Loucy (cell line): ENCODE results near the gene CYLD.

Source experiments
- H2AFZ ChIP-seq: fragments of 200-600 bp; sonication (generic); 2 replicates; pipeline ENCODE4 v1.6.0; 2016; ENCODE audit warnings: antibody characterized with exemption, mild to moderate bottlenecking, low read length, moderate library complexity
- H3F3A ChIP-seq: fragments of 200-600 bp; 2 replicates; pipeline ENCODE4 v1.6.0; 2016; ENCODE audit warnings: antibody characterized with exemption, low read depth, mild to moderate bottlenecking
- H3K27me3 ChIP-seq: fragments of 200-600 bp; sonication (generic); 2 replicates; pipeline ENCODE4 v1.6.1; 2014; ENCODE audit warnings: low read length, mild to moderate bottlenecking; ENCODE audit not compliant: insufficient read depth, poor library complexity, severe bottlenecking
- H3K36me3 ChIP-seq: fragments of 200-600 bp; sonication (generic); 2 replicates; pipeline ENCODE4 v1.6.1; 2016; ENCODE audit warnings: low read length; ENCODE audit not compliant: insufficient read depth
- H3K4me1 ChIP-seq: fragments of 200-600 bp; sonication (generic); 2 replicates; pipeline ENCODE4 v1.5.1; 2014; ENCODE audit warnings: low read length, mild to moderate bottlenecking; ENCODE audit not compliant: insufficient read depth, poor library complexity, severe bottlenecking
- H3K4me2 ChIP-seq: fragments of 200-600 bp; sonication (generic); 2 replicates; pipeline ENCODE4 v1.6.0; 2014; ENCODE audit warnings: antibody characterized with exemption, low read length, low read depth, mild to moderate bottlenecking; ENCODE audit not compliant: poor library complexity, severe bottlenecking
- H3K4me3 ChIP-seq: fragments of 200-600 bp; sonication (generic); 2 replicates; pipeline ENCODE4 v1.5.1; 2014; ENCODE audit warnings: low read length, mild to moderate bottlenecking, mixed read lengths; ENCODE audit not compliant: poor library complexity, severe bottlenecking
- H3K79me2 ChIP-seq: fragments of 200-600 bp; sonication (generic); 2 replicates; pipeline ENCODE4 v1.6.1; 2014; ENCODE audit warnings: low read length; ENCODE audit not compliant: insufficient read depth
- H3K9ac ChIP-seq: fragments of 200-600 bp; sonication (generic); 2 replicates; pipeline ENCODE4 v1.6.0; 2014; ENCODE audit warnings: mild to moderate bottlenecking, low read depth, low read length, moderate library complexity; ENCODE audit not compliant: poor library complexity, severe bottlenecking
- H3K9me2 ChIP-seq: fragments of 200-600 bp; sonication (generic); replicated peaks from 2 replicates; pipeline ENCODE4 v1.6.1; 2016; ENCODE audit warnings: low read depth, low read length, mixed read lengths
- H3K9me3 ChIP-seq: fragments of 200-600 bp; sonication (generic); 2 replicates; pipeline ENCODE4 v1.6.1; 2014; ENCODE audit warnings: mild to moderate bottlenecking, antibody characterized with exemption, low read length, low read depth; ENCODE audit not compliant: insufficient read depth
- H4K20me1 ChIP-seq: fragments of 200-600 bp; sonication (generic); 2 replicates; pipeline ENCODE4 v1.6.0; 2014; ENCODE audit warnings: antibody characterized with exemption, low read length, mild to moderate bottlenecking; ENCODE audit not compliant: insufficient read depth, poor library complexity, severe bottlenecking
- EZH2phosphoT487 ChIP-seq: fragments of 200-600 bp; IDR thresholded peaks from 2 replicates; pipeline ENCODE4 v1.6.1; 2018; ENCODE audit warnings: antibody characterized with exemption, mild to moderate bottlenecking, moderate library complexity, borderline replicate concordance
- TF ChIP-seq, protein P1 (sequence below): fragments of 200-600 bp; sonication (generic); conservative IDR thresholded peaks from 2 replicates; pipeline ENCODE4 v1.5.1; 2014; ENCODE audit warnings: mild to moderate bottlenecking, antibody characterized with exemption, low read length

Gene CYLD

GRCh38 chr16:50774405-50774804, 32.5 kb downstream of the CYLD start:
- Histone ChIP-seq H3K36me3 (peaks cover 32% of the 10 kb centered on the region), H3K79me2 (peaks cover 26% of the 10 kb centered on the region), H3F3A (no peaks in the 10 kb centered on the region), H3K4me3 (no peak overlapping the region), H3K9ac (no peak overlapping the region), H3K4me2 (no peak overlapping the region), H3K4me1 (no peaks in the 10 kb centered on the region), H3K27me3 (no peaks in the 10 kb centered on the region), H3K9me2 (no peaks in the 10 kb centered on the region), H3K9me3 (no peaks in the 10 kb centered on the region), H4K20me1 (peaks cover 5% of the 10 kb centered on the region), H2AFZ (no peak overlapping the region)
- no peak for TF ChIP-seq EZH2phosphoT487
- TF ChIP-seq, protein P1, sequence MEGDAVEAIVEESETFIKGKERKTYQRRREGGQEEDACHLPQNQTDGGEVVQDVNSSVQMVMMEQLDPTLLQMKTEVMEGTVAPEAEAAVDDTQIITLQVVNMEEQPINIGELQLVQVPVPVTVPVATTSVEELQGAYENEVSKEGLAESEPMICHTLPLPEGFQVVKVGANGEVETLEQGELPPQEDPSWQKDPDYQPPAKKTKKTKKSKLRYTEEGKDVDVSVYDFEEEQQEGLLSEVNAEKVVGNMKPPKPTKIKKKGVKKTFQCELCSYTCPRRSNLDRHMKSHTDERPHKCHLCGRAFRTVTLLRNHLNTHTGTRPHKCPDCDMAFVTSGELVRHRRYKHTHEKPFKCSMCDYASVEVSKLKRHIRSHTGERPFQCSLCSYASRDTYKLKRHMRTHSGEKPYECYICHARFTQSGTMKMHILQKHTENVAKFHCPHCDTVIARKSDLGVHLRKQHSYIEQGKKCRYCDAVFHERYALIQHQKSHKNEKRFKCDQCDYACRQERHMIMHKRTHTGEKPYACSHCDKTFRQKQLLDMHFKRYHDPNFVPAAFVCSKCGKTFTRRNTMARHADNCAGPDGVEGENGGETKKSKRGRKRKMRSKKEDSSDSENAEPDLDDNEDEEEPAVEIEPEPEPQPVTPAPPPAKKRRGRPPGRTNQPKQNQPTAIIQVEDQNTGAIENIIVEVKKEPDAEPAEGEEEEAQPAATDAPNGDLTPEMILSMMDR = no peak

GRCh38 chr16:50774960-50775359, 33.1 kb downstream of the CYLD start:
- Histone ChIP-seq H2AFZ (no peak overlapping the region), H4K20me1 (peaks cover 5% of the 10 kb centered on the region), H3K4me1 (no peaks in the 10 kb centered on the region), H3K36me3 (peaks cover 38% of the 10 kb centered on the region), H3K4me3 (no peak overlapping the region), H3K79me2 (peaks cover 26% of the 10 kb centered on the region), H3K4me2 (no peak overlapping the region), H3K9me2 (no peaks in the 10 kb centered on the region), H3K9ac (no peak overlapping the region), H3F3A (no peaks in the 10 kb centered on the region), H3K27me3 (no peaks in the 10 kb centered on the region), H3K9me3 (no peaks in the 10 kb centered on the region)
- no peak for TF ChIP-seq EZH2phosphoT487

GRCh38 chr16:50776037-50776436, 34.2 kb downstream of the CYLD start:
- Histone ChIP-seq H3K9me2 (no peaks in the 10 kb centered on the region), H2AFZ (no peak overlapping the region), H4K20me1 (peaks cover 5% of the 10 kb centered on the region), H3K36me3 (peaks cover 43% of the 10 kb centered on the region), H3K4me1 (no peaks in the 10 kb centered on the region), H3K4me2 (no peak overlapping the region), H3K79me2 (peaks cover 21% of the 10 kb centered on the region), H3K9ac (no peak overlapping the region), H3K27me3 (no peaks in the 10 kb centered on the region), H3F3A (no peaks in the 10 kb centered on the region), H3K9me3 (no peaks in the 10 kb centered on the region), H3K4me3 (no peak overlapping the region)
- TF ChIP-seq EZH2phosphoT487 = no peak
- TF ChIP-seq, protein P1 = no peak
